Activated naive CD8-positive, alpha-beta T cell (primary cell): ENCODE results near the gene ARF1.

Experiments
- H3K27ac Mint-ChIP-seq: one replicate; pipeline ENCODE4 v1.8.0; 2021; ENCODE audit warnings: mixed read lengths
- H3K27me3 Mint-ChIP-seq: one replicate; pipeline ENCODE4 v1.8.0; 2021; ENCODE audit warnings: mixed read lengths
- H3K36me3 Mint-ChIP-seq: one replicate; pipeline ENCODE4 v1.8.0; 2021; ENCODE audit warnings: mixed read lengths
- H3K4me1 Mint-ChIP-seq: one replicate; pipeline ENCODE4 v1.8.0; 2021; ENCODE audit warnings: low read depth, mixed read lengths
- H3K4me3 Mint-ChIP-seq: one replicate; pipeline ENCODE4 v1.8.0; 2021; ENCODE audit warnings: mild to moderate bottlenecking, mixed read lengths
- H3K9me3 Mint-ChIP-seq: one replicate; pipeline ENCODE4 v1.8.0; 2021; ENCODE audit warnings: low read depth, mixed read lengths

ARF1 gene

GRCh38 chr1:228062085-228062791 is 20.3 kb upstream of the ARF1 start:
- Mint-ChIP-seq H3K27ac (no peak overlapping the region), H3K27me3 (peaks cover 13% of the 10 kb centered on the region), H3K36me3 (no peaks in the 10 kb centered on the region), H3K4me3 (no peak overlapping the region), H3K9me3 (no peaks in the 10 kb centered on the region), H3K4me1 (peaks cover 9% of the 10 kb centered on the region)

DNA sequence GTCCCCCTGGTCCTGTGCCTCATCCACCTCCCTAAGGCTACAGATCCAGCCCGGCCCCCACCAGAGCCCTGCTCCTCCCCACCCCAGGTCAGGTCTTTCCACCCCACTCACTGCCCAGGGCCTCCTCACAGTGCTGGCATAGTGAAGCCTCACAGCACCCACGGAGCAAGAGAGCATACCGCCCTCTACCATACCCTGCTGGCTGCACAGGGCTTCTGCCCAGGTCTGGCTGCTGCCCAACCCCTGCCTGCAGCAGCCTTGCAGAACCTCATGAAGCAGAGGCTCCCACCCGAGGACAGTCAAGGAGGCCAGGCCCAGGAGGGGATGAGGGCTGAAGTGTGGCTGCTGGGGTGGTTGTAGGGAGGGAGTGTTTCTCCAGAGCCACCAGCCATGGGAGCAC is 19.7 kb upstream of the ARF1 start:
- no peaks in the 10 kb centered on the region for H3K9me3 Mint-ChIP-seq
- H3K27ac Mint-ChIP-seq = no peak overlapping the region
- H3K4me3 Mint-ChIP-seq = no peak overlapping the region
- peaks cover 13% of the 10 kb centered on the region for H3K27me3 Mint-ChIP-seq
- H3K4me1 Mint-ChIP-seq = peaks cover 9% of the 10 kb centered on the region
- H3K36me3 Mint-ChIP-seq = no peaks in the 10 kb centered on the region

DNA sequence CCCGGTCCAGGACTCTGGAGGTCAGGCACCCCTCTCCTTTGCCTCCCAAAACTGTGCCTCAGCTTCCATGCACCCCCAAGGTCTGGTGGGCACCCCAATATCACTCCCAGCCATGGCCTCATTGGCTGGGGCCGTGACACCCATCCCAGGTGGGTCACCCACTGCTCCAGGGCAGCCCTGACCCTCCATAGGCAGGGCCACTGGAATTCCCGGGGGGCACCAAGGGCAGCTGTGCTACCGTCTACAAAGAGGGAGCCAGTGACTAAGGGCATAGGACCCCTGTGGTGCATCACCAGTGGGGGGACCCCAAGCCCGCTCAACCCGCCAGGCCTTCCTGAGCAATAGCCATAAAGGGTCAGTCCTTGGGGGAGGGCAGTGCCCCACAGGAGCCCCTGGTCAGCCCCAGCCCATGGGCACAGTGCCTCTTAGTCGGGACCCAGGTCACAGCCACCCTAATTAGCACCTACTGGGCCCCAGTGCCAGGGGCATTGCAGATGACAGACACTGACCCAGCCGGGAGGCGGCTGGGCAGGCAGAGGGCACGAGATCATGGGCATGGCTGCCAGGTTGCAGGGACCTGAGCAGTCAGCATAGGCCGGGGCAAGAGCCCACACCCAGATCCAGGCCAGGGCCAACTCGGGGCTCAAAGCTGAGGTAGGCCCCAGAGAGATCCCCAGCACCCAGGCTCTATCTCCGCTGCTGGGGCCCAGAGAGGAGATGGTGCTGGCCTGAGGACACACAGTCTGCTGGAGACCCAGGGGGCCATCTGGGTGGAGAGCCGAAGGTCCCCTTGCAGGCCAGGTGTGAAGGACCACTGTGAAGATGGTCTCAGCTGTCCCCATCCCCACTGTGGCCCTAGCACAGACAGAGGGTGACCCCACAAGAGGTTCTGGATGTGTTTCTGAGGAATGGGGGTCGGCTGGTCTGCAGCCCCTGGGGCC is 19.0 kb upstream of the ARF1 start:
- Mint-ChIP-seq H3K4me1 (peaks cover 9% of the 10 kb centered on the region), H3K9me3 (no peaks in the 10 kb centered on the region), H3K27ac (no peak overlapping the region), H3K4me3 (no peak overlapping the region), H3K36me3 (no peaks in the 10 kb centered on the region), H3K27me3 (peaks cover 8% of the 10 kb centered on the region)

GRCh38 chr1:228064296-228064695 is 18.2 kb upstream of the ARF1 start:
- no peak overlapping the region for H3K4me3 Mint-ChIP-seq
- H3K4me1 Mint-ChIP-seq = peaks cover 9% of the 10 kb centered on the region
- H3K36me3 Mint-ChIP-seq = no peaks in the 10 kb centered on the region
- no peak overlapping the region for H3K27ac Mint-ChIP-seq
- peaks cover 8% of the 10 kb centered on the region for H3K27me3 Mint-ChIP-seq
- no peaks in the 10 kb centered on the region for H3K9me3 Mint-ChIP-seq

GRCh38 chr1:228064741-228065542 is 17.6 kb upstream of the ARF1 start:
- no peaks in the 10 kb centered on the region for H3K36me3 Mint-ChIP-seq
- H3K27me3 Mint-ChIP-seq = peaks cover 8% of the 10 kb centered on the region
- H3K4me3 Mint-ChIP-seq = no peak overlapping the region

DNA sequence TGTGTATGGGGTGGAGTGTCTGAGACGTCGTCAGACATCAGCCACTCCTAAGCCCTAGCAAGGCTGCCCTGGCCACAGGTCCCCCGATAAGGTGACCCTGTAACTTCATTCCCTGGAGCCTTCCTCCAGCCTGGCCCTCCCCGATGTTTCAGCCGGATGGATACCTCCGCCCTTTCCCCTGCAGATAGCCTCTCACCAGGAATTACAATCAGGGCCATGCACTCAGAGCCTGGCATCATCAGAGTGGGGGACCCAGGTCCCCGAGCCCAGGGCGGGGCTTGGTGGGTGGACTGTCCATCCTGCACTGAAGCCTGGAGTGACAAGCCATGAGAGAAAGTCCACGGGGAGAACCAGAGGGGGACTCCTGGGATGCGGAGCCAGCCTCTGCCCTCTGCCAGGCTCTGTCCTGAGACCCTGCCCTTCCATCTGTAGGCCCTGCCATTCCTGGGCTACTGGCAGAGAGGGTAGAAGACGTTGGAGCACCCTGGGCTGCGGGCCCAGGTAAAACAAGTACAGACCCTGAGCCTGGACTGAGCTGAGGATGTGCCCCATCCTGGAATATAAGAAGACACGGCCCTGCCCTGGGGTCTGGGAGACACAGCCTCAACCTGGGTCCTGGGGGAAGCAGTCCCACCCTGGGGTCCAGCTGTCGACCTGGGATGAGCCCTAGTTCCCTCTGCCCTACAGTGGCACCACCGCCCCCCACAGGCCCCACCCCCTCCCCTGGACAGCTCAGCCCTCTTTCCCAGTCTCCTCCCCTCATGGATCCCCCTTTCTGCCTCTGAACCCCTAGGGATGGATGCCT is 16.8 kb upstream of the ARF1 start:
- Mint-ChIP-seq H3K4me1 (peaks cover 6% of the 10 kb centered on the region), H3K9me3 (no peaks in the 10 kb centered on the region), H3K36me3 (no peaks in the 10 kb centered on the region), H3K27me3 (peaks cover 8% of the 10 kb centered on the region), H3K27ac (no peak overlapping the region), H3K4me3 (no peak overlapping the region)

More at GRCh38 chr1:228064741-228065542, 17.6 kb upstream of the ARF1 start:
- Mint-ChIP-seq H3K4me1 (peaks cover 9% of the 10 kb centered on the region), H3K9me3 (no peaks in the 10 kb centered on the region), H3K27ac (no peak overlapping the region)

- Mint-ChIP-seq H3K27ac (no peak overlapping the region), H3K4me1 (no peaks in the 10 kb centered on the region), H3K27me3 (peaks cover 3% of the 10 kb centered on the region), H3K9me3 (no peaks in the 10 kb centered on the region), H3K36me3 (no peaks in the 10 kb centered on the region), H3K4me3 (no peak overlapping the region)
These were observed 16.1 kb upstream of the ARF1 start for GRCh38 chr1:228066416-228066815.

DNA sequence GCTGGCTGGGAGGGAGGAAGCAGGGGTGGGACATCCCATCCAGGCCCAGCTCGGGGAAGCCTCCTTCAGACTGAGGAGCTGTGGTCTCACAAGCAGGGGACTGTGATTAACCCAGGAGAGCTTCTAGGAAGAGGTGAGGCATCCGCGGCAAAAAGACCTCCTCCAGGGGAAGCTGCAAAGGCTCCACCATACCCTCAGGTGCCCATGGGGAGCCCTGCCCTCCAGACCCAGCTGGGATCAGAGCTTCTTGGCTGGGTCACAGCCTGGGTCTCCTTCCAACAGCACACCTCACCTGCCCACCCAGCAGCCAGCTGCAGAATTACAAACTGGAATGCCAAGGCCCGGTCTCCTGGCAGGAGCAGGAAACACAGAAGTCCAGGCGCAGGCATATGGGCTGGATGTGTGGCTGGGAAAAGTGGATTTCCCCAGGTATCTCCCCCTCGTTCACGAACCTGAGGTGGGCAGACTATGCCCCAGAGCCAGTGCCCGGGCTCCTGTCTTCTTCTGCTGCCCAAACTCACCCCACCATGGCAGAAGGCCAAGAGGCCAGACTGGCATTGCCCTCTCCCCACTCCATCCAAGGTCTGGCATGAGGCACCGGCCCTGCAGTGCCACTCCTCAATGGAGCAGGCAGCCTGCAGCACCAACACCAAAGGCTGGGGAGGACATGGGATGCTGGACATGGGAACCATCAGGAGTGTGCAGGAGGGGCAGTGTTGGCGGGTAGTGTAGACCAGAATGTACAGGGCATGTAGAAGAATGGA is 15.4 kb upstream of the ARF1 start:
- Mint-ChIP-seq H3K4me3 (no peak overlapping the region), H3K36me3 (no peaks in the 10 kb centered on the region), H3K27ac (no peak overlapping the region), H3K4me1 (no peaks in the 10 kb centered on the region), H3K9me3 (no peaks in the 10 kb centered on the region), H3K27me3 (peaks cover 3% of the 10 kb centered on the region)

DNA sequence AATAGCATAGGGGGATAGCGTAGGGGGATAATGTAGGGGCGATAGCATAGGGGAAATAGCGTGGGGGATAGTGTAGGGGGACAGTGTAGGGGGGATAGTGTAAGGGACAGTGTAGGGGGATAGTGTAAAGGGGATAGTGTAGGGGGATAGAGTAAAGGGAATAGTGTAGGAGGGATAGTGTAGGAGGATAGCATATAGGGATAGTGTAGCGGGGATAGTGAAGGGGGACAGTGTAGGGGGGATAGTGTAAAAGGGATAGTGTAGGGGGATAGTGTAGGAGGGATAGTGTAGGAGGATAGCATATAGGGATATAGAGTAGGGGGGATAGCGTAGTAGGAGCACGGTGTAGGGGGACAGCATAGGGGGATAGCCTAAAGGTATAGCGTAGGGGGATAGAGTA is 14.1 kb upstream of the ARF1 start:
- Mint-ChIP-seq H3K9me3 (no peaks in the 10 kb centered on the region), H3K36me3 (no peaks in the 10 kb centered on the region), H3K4me3 (no peak overlapping the region), H3K27ac (no peak overlapping the region), H3K4me1 (no peaks in the 10 kb centered on the region), H3K27me3 (peaks cover 3% of the 10 kb centered on the region)

DNA sequence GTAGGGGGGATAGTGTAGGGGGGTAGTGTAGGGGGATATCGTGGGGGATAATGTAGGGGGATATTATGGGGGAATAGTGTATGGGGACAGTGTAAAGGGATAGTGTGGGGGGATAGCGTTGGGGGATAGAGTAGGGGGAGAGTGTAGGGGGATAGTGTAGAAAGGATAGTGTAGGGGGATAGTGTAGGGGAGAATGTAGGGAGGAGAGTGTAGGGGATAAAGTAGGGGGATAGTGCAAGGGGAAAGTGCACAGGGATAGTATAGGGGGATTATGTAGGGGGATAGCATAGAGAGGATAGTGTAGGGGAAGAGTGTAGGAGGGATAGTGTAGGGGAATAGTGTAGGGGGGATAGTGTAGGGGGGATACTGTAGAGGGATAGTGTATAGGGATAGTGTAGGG is 12.3 kb upstream of the ARF1 start:
- H3K4me3 Mint-ChIP-seq = no peak overlapping the region
- H3K27ac Mint-ChIP-seq = no peak overlapping the region
- H3K36me3 Mint-ChIP-seq = no peaks in the 10 kb centered on the region
- peaks cover 3% of the 10 kb centered on the region for H3K27me3 Mint-ChIP-seq
- H3K9me3 Mint-ChIP-seq = no peaks in the 10 kb centered on the region
- H3K4me1 Mint-ChIP-seq = peaks cover 1% of the 10 kb centered on the region

- H3K4me1 Mint-ChIP-seq = peaks cover 1% of the 10 kb centered on the region
- no peaks in the 10 kb centered on the region for H3K36me3 Mint-ChIP-seq
- no peak overlapping the region for H3K4me3 Mint-ChIP-seq
- H3K27ac Mint-ChIP-seq = no peak overlapping the region
- H3K9me3 Mint-ChIP-seq = no peaks in the 10 kb centered on the region
- H3K27me3 Mint-ChIP-seq = peaks cover 3% of the 10 kb centered on the region
These were observed 11.7 kb upstream of the ARF1 start for GRCh38 chr1:228070851-228071250.

DNA sequence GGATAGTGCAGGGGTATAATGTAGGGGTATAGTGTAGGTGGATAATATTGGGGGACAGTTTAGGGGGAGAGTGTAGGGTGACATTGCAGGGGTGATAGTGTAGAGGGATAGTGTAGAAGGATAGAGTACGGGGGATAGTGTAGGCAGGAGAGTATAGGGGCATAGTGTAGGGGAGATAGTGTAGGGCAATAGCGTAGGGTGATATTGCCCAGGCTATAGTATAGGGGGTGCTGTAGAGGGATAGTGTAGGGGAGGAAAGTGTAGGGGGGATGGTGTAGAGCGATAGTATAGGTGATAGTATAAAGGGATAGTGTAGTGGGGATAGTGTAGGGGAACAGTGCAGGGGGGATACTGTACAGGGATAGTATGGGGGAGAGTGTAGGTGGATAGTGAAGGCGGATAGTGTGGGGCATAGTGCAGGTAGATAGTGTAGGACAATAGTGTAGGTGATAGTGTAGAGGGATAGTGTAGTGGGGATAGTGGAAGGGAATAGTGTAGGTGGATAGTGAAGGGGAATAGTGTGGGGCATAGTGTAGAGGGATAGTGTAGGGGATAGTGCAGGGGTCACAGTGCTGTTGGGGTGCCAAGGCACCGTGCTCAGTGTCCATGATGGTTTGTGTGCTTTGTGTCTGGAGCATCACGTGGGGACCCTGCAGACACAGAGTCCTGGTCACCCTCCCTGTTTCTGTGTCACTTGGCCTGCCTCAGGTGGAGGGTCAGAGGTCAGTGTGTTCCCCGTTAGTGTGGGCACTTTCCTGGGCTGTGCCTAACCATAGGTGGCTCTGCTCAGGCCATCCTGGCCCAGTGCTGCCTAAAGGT is 10.5 kb upstream of the ARF1 start:
- no peaks in the 10 kb centered on the region for H3K36me3 Mint-ChIP-seq
- H3K4me1 Mint-ChIP-seq = peaks cover 1% of the 10 kb centered on the region
- H3K27ac Mint-ChIP-seq = peak overlapping the region; percentile 34
- H3K4me3 Mint-ChIP-seq = no peak overlapping the region
- no peaks in the 10 kb centered on the region for H3K27me3 Mint-ChIP-seq
- no peaks in the 10 kb centered on the region for H3K9me3 Mint-ChIP-seq

DNA sequence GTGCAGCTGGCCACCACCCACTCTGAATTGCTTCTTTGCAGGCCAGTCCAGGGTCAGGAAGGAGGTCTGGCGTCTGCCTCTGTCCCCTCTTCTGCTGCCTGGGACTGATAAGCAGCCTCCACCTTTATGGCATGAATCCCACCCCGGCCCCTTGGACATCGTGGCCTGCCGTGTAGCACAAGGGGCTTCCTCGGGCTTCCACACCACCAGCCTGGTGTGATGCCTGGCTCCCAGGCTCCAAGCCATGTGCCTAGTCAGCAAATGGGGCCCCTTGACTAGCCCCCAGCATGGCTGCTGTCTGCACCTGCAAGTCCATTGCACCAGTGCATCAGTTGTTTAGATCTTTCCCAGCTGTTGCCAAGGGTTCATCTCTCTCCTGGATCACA is 9.9 kb upstream of the ARF1 start:
- H3K9me3 Mint-ChIP-seq = no peaks in the 10 kb centered on the region
- H3K4me3 Mint-ChIP-seq = no peak overlapping the region
- H3K27ac Mint-ChIP-seq = peak overlapping the region; percentile 34
- H3K4me1 Mint-ChIP-seq = peaks cover 1% of the 10 kb centered on the region
- H3K27me3 Mint-ChIP-seq = no peaks in the 10 kb centered on the region
- no peaks in the 10 kb centered on the region for H3K36me3 Mint-ChIP-seq
